GM19099 (cell line): ENCODE results near the gene EHF.

Source experiments
- POLR2A ChIP-seq: IDR thresholded peaks from 3 replicates; pipeline ENCODE4 v1.6.1; 2011; ENCODE audit warnings: low read depth; ENCODE audit not compliant: insufficient read length; ENCODE audit errors: extremely low read depth

EHF gene

DNA sequence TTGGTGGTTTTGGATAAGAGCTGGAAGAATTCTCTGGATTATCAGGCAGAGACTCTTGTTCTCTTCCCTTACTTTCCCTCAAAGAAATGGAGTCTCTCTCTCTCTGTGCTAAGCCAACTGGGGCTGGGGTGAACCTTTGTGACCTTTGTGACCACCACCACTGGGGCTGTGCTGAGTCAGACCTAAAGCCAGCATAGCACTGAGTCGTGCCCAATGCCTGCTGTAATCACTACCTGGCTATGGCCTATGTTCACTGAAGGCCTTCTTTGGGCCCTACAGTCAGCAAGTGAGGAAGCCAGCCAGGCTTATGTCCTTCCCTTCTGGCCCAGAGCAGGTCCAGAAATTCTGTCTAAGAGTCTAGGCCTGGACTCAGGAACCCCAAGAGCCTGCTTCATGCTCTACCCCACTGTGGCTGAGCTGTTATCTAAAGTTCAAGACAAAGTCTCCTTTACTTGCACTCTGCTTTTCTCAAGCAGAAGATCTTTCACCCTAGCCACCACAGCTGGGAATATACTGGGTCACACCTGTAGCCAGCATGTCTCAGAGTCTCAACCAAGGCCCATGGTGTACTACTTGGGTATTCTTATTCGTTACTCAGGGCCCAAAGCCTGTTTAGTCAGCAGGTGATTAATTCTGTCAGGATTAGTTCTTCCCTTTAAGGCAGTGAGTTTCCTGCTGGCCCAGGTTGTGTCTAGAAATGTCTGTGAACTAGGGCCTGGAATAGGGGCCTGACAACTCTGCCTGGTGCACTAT is 86.0 kb downstream of the EHF start:
- no peak for TF ChIP-seq POLR2A

DNA sequence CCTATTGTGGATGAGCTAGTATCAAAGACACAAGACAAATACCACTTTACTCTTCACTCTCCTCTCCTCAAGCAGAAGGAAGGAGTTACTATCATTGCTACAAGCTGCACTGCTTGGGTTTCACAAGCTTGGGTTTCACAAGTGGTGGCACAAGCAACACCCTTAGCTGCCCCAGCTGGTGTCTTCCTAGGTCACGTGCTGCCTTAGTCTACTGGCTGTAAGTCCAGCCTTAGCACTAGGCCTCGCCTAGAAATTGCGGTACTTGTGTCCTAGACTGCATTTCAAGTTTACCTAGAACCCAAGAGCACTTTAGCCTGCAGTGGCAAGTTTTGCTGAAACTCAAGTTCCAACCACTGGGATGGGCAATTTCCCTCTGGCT is 86.6 kb downstream of the EHF start:
- no peak for TF ChIP-seq POLR2A
